CMK (cell line): ENCODE results near the gene DCTN2.
"Not testable (repeated sequence)": the region's sequence is repeated elsewhere in the genome, so short reads cannot be mapped to it uniquely, and the experiment has no call there.

Experiments
- DNase-seq: peaks from one replicate; pipeline ENCODE4 v3.0.0-alpha.2; 2010; ENCODE audit warnings: low read depth

Gene DCTN2

GRCh38 chr12:57546438-57547287 lies at the start of gene DCTN2:
TSS of gene DCTN2 (minus strand) at chr12:57547192. CDS start at chr12:57547063, 129 bp downstream.
- DNase-seq = peak; percentile 83

- DNase-seq = no peak
These were observed 46.2 kb upstream of the DCTN2 start for GRCh38 chr12:57593187-57593586.

- DNase-seq = no peak
These were observed 45.7 kb upstream of the DCTN2 start for GRCh38 chr12:57592551-57593165.

- no peak for DNase-seq
These were observed 44.9 kb upstream of the DCTN2 start for GRCh38 chr12:57591782-57592325.

GRCh38 chr12:57590864-57591781 lies 44.1 kb upstream of the DCTN2 start, which contains the start of gene PIP4K2C:
TSS of gene PIP4K2C (plus strand) at chr12:57591192. CDS start at chr12:57591290, 98 bp downstream.
- DNase-seq = peak; percentile 60

GRCh38 chr12:57590479-57590863 lies 43.5 kb upstream of the DCTN2 start:
- DNase-seq = no peak

GRCh38 chr12:57588951-57589610 lies 42.1 kb upstream of the DCTN2 start:
- DNase-seq = not testable (repeated sequence)

- DNase-seq = no peak
These were observed 39.9 kb upstream of the DCTN2 start for GRCh38 chr12:57586832-57587429.

GRCh38 chr12:57586128-57586527 lies 39.1 kb upstream of the DCTN2 start:
- DNase-seq = no peak

GRCh38 chr12:57585156-57585555 lies 38.2 kb upstream of the DCTN2 start:
- DNase-seq = no peak

GRCh38 chr12:57584690-57585089 lies 37.7 kb upstream of the DCTN2 start:
- DNase-seq = no peak

- no peak for DNase-seq
These were observed 37.1 kb upstream of the DCTN2 start for GRCh38 chr12:57584050-57584449.

GRCh38 chr12:57583008-57583831 lies 36.2 kb upstream of the DCTN2 start:
- DNase-seq = peak; percentile 71

GRCh38 chr12:57582440-57582839 lies 35.4 kb upstream of the DCTN2 start:
- DNase-seq = no peak

- DNase-seq = no peak
These were observed 34.8 kb upstream of the DCTN2 start for GRCh38 chr12:57581802-57582201.

GRCh38 chr12:57580466-57580795 lies 33.4 kb upstream of the DCTN2 start:
- no peak for DNase-seq

GRCh38 chr12:57579677-57580465 lies 32.9 kb upstream of the DCTN2 start:
- no peak for DNase-seq

GRCh38 chr12:57579011-57579410 lies 32.0 kb upstream of the DCTN2 start:
- no peak for DNase-seq

GRCh38 chr12:57577981-57578758 lies 31.2 kb upstream of the DCTN2 start:
- no peak for DNase-seq
